HEK293T (cell line): ENCODE measurements around the gene RAD51B.

ENCODE experiments used
- CTCF ChIA-PET: fragments of 350-600 bp; formaldehyde crosslinking; extraction: SDS; loops from one replicate; lab custom pipeline; 2021; ENCODE audit warnings: antibody characterized with exemption, inconsistent platforms; lab: Yijun Ruan, JAX
- POLR2A ChIA-PET: fragments of 350-600 bp; formaldehyde crosslinking; extraction: SDS; loops from one replicate; lab custom pipeline; 2020; ENCODE audit warnings: antibody characterized with exemption, inconsistent platforms; lab: Yijun Ruan, JAX
- DNase-seq: peaks from one replicate; pipeline ENCODE4 v3.0.0; 2012; ENCODE audit warnings: mixed read lengths; ENCODE audit errors: extremely low spot score
- ARNT ChIP-seq: fragments of 450-650 bp; IDR thresholded peaks from 2 replicates; pipeline ENCODE4 v1.6.1; 2017; ENCODE audit warnings: mild to moderate bottlenecking
- BHLHE40 ChIP-seq: fragments of 450-650 bp; IDR thresholded peaks from 2 replicates; pipeline ENCODE4 v1.6.1; 2016; ENCODE audit warnings: mild to moderate bottlenecking, moderate library complexity, borderline replicate concordance
- CTBP1 ChIP-seq: fragments of 450-650 bp; IDR thresholded peaks from 2 replicates; pipeline ENCODE4 v1.6.1; 2016; ENCODE audit warnings: borderline replicate concordance
- ELF4 ChIP-seq: fragments of 450-650 bp; IDR thresholded peaks from 2 replicates; pipeline ENCODE4 v1.6.1; 2017; ENCODE audit warnings: antibody characterized with exemption
- FOXA1 ChIP-seq: fragments of 450-650 bp; IDR thresholded peaks from 2 replicates; pipeline ENCODE4 v1.6.1; 2016; ENCODE audit warnings: mild to moderate bottlenecking
- FOXK2 ChIP-seq: fragments of 450-650 bp; IDR thresholded peaks from 2 replicates; pipeline ENCODE4 v1.6.1; 2016; ENCODE audit warnings: mild to moderate bottlenecking
- FOXM1 ChIP-seq: fragments of 450-650 bp; IDR thresholded peaks from 2 replicates; pipeline ENCODE4 v1.6.1; 2017; ENCODE audit warnings: mild to moderate bottlenecking, borderline replicate concordance
- HDGF ChIP-seq: fragments of 450-650 bp; IDR thresholded peaks from 2 replicates; pipeline ENCODE4 v1.6.1; 2017; ENCODE audit warnings: antibody characterized with exemption, borderline replicate concordance
- L3MBTL2 ChIP-seq: fragments of 450-650 bp; conservative IDR thresholded peaks from 2 replicates; pipeline ENCODE4 v1.6.1; 2016; ENCODE audit warnings: mild to moderate bottlenecking
- LEF1 ChIP-seq: fragments of 450-650 bp; IDR thresholded peaks from 2 replicates; pipeline ENCODE4 v1.6.1; 2017; ENCODE audit warnings: mild to moderate bottlenecking, borderline replicate concordance
- NFRKB ChIP-seq: fragments of 450-650 bp; IDR thresholded peaks from 2 replicates; pipeline ENCODE4 v1.6.1; 2016; ENCODE audit warnings: mild to moderate bottlenecking, moderate library complexity
- PKNOX1 ChIP-seq: fragments of 450-650 bp; IDR thresholded peaks from 2 replicates; pipeline ENCODE4 v1.6.1; 2016
- SP1 ChIP-seq: fragments of 450-650 bp; IDR thresholded peaks from 2 replicates; pipeline ENCODE4 v1.6.1; 2017
- SUZ12 ChIP-seq: fragments of 450-650 bp; IDR thresholded peaks from 2 replicates; pipeline ENCODE4 v1.6.1; 2016; ENCODE audit warnings: mild to moderate bottlenecking
- TARDBP ChIP-seq: fragments of 450-650 bp; IDR thresholded peaks from 2 replicates; pipeline ENCODE4 v1.6.1; 2016
- ZNF384 ChIP-seq: fragments of 450-650 bp; IDR thresholded peaks from 2 replicates; pipeline ENCODE4 v1.6.1; 2016

Gene RAD51B

GRCh38 chr14:68458253-68458652, 638.7 kb downstream of the RAD51B start:
- DNase-seq = no peak
- ChIA-PET CTCF (no interaction called here), POLR2A (no interaction called here)
- TF ChIP-seq BHLHE40 = no peak
- no peak for TF ChIP-seq L3MBTL2
- no peak for TF ChIP-seq PKNOX1
- TF ChIP-seq ELF4 = no peak
- TF ChIP-seq FOXA1 = no peak

GRCh38 chr14:68458840-68459469, 639.4 kb downstream of the RAD51B start:
- ChIA-PET POLR2A (no interaction called here), CTCF (no interaction called here)
- no peak for DNase-seq
- no peak for TF ChIP-seq L3MBTL2
- no peak for TF ChIP-seq FOXK2
- TF ChIP-seq SP1 = no peak
- TF ChIP-seq BHLHE40 = no peak
- TF ChIP-seq TARDBP = no peak
- TF ChIP-seq FOXA1 = no peak
- TF ChIP-seq FOXM1 = no peak
- no peak for TF ChIP-seq HDGF
- no peak for TF ChIP-seq LEF1
- no peak for TF ChIP-seq ARNT
- TF ChIP-seq NFRKB = no peak
- TF ChIP-seq CTBP1 = no peak

- no peak for DNase-seq
- POLR2A ChIA-PET = no interaction called here
Observed at GRCh38 chr14:68459480-68460136, 640.0 kb downstream of the RAD51B start.

GRCh38 chr14:68460541-68460940, 641.0 kb downstream of the RAD51B start:
- POLR2A ChIA-PET = no interaction called here
- DNase-seq = no peak
- CTCF ChIA-PET = no interaction called here
- no peak for TF ChIP-seq FOXA1

More at GRCh38 chr14:68459480-68460136, 640.0 kb downstream of the RAD51B start:
- CTCF ChIA-PET = no interaction called here
- TF ChIP-seq LEF1 (no peak), BHLHE40 (no peak), CTBP1 (no peak), FOXM1 (no peak), PKNOX1 (no peak), ZNF384 (no peak), TARDBP (no peak), NFRKB (no peak)

- TF ChIP-seq TARDBP (no peak), LEF1 (no peak), FOXA1 (no peak)
- ChIA-PET CTCF (no interaction called here), POLR2A (no interaction called here)
- DNase-seq = no peak
Observed at GRCh38 chr14:68461086-68461485, 641.5 kb downstream of the RAD51B start.

- ChIA-PET POLR2A (no interaction called here), CTCF (no interaction called here)
- no peak for DNase-seq
- no peak for TF ChIP-seq TARDBP
- TF ChIP-seq SUZ12 = no peak
- no peak for TF ChIP-seq SP1
- TF ChIP-seq HDGF = no peak
- TF ChIP-seq L3MBTL2 = no peak
- no peak for TF ChIP-seq PKNOX1
- TF ChIP-seq CTBP1 = no peak
- TF ChIP-seq ELF4 = no peak
- TF ChIP-seq ARNT = no peak
- no peak for TF ChIP-seq BHLHE40
- no peak for TF ChIP-seq NFRKB
- TF ChIP-seq ZNF384 = no peak
- TF ChIP-seq LEF1 = no peak
- TF ChIP-seq FOXA1 = no peak
Observed at GRCh38 chr14:68462683-68463082, 643.1 kb downstream of the RAD51B start.

- TF ChIP-seq PKNOX1 (no peak), ARNT (no peak), HDGF (no peak), SP1 (no peak), ELF4 (no peak), FOXM1 (no peak), CTBP1 (no peak), SUZ12 (no peak), ZNF384 (no peak), FOXA1 (no peak), BHLHE40 (no peak), TARDBP (no peak), FOXK2 (no peak)
- POLR2A ChIA-PET = no interaction called here
- CTCF ChIA-PET = no interaction called here
- no peak for DNase-seq
Observed at GRCh38 chr14:68463299-68463698, 643.7 kb downstream of the RAD51B start.
